Esophagus muscularis mucosa (tissue), 4 donors: ENCODE measurements around the gene EBI3.

ENCODE experiments used
- CTCF ChIP-seq, 3 experiments: fragments of 200-600 bp in 2 of 3; fragments of 450-650 bp in 1 of 3; sonication (generic) in 2 of 3; IDR thresholded peaks; one replicate each; pipeline ENCODE4 v1.5.1; 2017 to 2019; ENCODE audit warnings: antibody characterized with exemption in 3 of 3, mild to moderate bottlenecking in 2 of 3, moderate library complexity in 1 of 3
- EP300 ChIP-seq: sonication (generic); formaldehyde crosslinking; IDR thresholded peaks from one replicate; pipeline ENCODE4 v1.6.1; 2017; ENCODE audit warnings: antibody characterized with exemption
- POLR2A ChIP-seq: fragments of 450-650 bp; IDR thresholded peaks from one replicate; pipeline ENCODE4 v1.6.1; 2017; ENCODE audit warnings: antibody characterized with exemption, moderate library complexity, mild to moderate bottlenecking, low read depth
- POLR2AphosphoS5 ChIP-seq, 2 donors: sonication (generic); formaldehyde crosslinking; IDR thresholded peaks; one replicate each; pipeline ENCODE4 v1.6.1; 2017; ENCODE audit warnings: antibody characterized with exemption in 2 of 2

GRCh38 chr19:4200940-4201542 is 28.3 kb upstream of the EBI3 start:
- TF ChIP-seq CTCF (IDR thresholded peaks at IDR 0.05) (no peak), POLR2AphosphoS5 (IDR thresholded peaks at IDR 0.05) (no peak), POLR2A (no peak), EP300 (no peak)
